HFF-Myc (cell line): ENCODE measurements around the gene MGAT1.

Experiments used
- DNase-seq: peaks from one replicate; pipeline ENCODE4 v3.0.0-alpha.2; 2011; ENCODE audit warnings: low read depth; ENCODE audit errors: extremely low read depth
- H3K4me3 ChIP-seq: replicated peaks from 2 replicates; pipeline ENCODE4 v1.5.1; 2011; ENCODE audit warnings: low read depth, mild to moderate bottlenecking, control low read depth, low read length
- CTCF ChIP-seq: IDR thresholded peaks from 2 replicates; pipeline ENCODE4 v1.5.1; 2012; ENCODE audit warnings: mild to moderate bottlenecking, low read depth, low read length, control low read depth; ENCODE audit errors: missing control alignments

The MGAT1 gene

DNA sequence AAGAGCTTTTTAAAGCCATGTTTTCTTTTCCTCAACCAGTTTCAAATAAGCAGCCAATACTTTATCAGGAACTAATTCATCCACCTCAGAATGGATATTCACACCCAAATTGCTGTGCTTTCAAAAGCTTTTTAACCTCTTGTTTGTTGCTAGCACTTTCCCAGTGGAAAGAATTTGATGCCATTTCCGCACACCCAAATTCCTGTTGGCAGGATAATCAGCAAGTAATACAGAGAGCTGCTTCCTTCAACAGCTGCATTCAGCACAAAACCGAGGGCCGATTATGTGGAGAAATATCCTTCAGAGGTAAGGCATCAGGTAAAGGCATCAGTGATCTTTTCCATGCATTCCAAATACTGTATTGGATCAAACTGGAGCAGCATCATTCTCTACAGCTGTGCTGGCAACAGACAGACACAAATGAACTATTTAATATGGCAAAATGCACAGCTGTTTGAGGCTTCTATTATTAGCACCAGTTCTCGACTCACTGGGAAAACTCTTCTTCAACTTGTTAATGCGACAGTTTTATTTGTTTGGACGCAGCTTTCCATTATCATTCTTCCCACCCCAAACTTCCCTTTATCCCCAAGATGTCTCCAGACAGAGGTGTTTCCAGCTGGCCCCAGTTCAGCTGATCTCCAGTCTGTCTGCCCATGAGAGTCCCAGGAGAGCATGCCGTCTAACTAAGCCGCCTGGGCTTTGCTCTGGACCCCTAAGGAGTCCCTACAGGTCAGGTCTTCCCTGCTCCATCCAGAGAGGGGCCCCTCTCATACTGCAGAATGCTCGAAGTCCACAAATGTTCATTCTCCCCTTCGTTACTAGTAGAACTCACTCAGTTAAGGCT lies 22.2 kb upstream of the MGAT1 start:
- no peak for TF ChIP-seq CTCF
- H3K4me3 ChIP-seq = no peak overlapping the region
- no peak for DNase-seq

- no peak overlapping the region for H3K4me3 ChIP-seq
- DNase-seq = no peak
- no peak for TF ChIP-seq CTCF
Measured at GRCh38 chr5:180823940-180824629, 21.5 kb upstream of the MGAT1 start.

DNA sequence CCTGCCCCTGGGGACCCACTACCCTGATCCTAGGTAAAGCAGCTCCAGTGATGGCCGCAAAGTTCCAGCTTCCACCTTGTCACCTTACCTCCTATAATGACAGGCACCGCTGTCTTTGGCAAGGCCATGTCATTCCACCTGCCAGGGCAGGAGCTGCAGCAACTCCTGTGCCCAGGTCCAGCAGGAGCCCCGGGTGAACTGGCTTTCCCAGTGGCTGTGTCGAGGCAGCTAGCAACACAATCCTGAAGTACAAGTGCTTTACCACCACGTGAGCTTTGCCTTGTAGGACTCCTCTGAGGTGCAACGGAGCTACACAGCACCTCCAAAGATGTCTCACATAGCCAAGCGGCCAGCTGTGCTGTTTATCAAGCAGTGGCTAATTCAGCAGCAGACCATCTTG lies 20.7 kb upstream of the MGAT1 start:
- no peak for TF ChIP-seq CTCF
- DNase-seq = no peak
- H3K4me3 ChIP-seq = no peak overlapping the region

DNA sequence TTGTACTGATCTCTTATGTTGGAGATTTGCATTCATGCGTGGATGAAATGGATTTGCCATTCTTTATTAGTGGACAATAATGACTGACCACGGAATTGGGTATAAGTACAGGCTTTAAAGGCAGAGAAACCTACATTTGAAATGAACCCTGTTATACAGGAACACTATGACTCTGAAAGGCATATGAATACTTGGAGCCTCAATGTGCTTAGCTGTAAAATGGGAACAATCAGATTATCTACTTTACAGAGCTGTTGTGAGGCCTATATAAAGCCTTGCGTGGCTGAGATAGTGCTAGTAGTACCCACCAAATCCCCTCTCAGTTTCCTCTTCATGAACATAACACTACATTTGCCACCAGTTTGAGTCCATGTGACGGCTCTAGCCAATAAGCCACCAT lies 18.9 kb upstream of the MGAT1 start:
- DNase-seq = no peak
- no peak overlapping the region for H3K4me3 ChIP-seq
- no peak for TF ChIP-seq CTCF

- H3K4me3 ChIP-seq = no peak overlapping the region
- DNase-seq = no peak
- no peak for TF ChIP-seq CTCF
Measured at GRCh38 chr5:180820788-180821321, 18.2 kb upstream of the MGAT1 start.

DNA sequence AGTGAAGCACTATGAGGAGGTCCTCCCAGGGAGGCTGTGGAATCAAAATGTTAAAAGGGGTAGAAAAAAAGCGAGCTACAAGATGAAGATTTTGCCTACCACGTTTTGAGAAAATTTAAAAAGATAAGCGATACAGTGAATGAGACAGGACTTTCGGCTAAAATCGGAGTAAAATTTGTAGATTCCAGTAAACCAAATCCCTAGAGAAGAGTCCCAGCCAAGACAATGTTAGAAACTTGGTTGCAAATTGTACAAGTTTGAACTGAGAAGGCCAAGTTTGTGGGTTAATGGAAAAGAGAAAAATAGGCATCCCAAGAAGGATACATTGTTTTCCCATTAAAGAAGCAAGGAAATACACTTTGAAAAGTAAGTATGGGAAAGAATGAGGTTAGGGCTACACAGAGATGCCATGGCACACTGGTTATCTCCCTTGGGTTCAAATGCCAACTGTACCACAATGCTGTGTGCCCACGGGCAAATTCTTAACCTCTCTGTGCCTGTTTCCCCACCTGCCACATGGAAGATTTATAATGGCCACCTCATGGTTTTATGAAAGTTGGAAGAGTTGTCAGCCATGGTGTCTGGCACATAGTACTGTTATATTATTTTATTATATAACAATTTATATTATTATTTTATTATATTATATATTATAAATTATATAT lies 16.2 kb upstream of the MGAT1 start:
- no peak for TF ChIP-seq CTCF
- no peak overlapping the region for H3K4me3 ChIP-seq
- no peak for DNase-seq
